GM12865 (cell line): ENCODE results near the gene GAPDH.

Source experiments
- DNase-seq: peaks from one replicate; pipeline ENCODE4 v3.0.0; 2010; ENCODE audit warnings: low read depth
- H3K4me3 ChIP-seq: 2 replicates; pipeline ENCODE4 v1.5.1; 2011; ENCODE audit warnings: mild to moderate bottlenecking, low read depth, low read length, control low read depth
- CTCF ChIP-seq: IDR thresholded peaks from 2 replicates; pipeline ENCODE4 v1.5.1; 2011; ENCODE audit warnings: low read length, control low read depth, low read depth, inconsistent platforms; ENCODE audit not compliant: insufficient read depth; ENCODE audit errors: missing control alignments

GAPDH gene

GRCh38 chr12:6550294-6551062 lies 16.2 kb downstream of the GAPDH start:
- no peak for TF ChIP-seq CTCF
- DNase-seq: no peak
- no peak overlapping the region for H3K4me3 ChIP-seq

- DNase-seq: no peak
- no peak overlapping the region for H3K4me3 ChIP-seq
- no peak for TF ChIP-seq CTCF
Observed at GRCh38 chr12:6551063-6551461, 16.7 kb downstream of the GAPDH start.

GRCh38 chr12:6551496-6552139 lies 17.3 kb downstream of the GAPDH start:
- TF ChIP-seq CTCF: no peak
- H3K4me3 ChIP-seq: no peak overlapping the region
- DNase-seq: no peak

- DNase-seq: no peak
- TF ChIP-seq CTCF: no peak
- H3K4me3 ChIP-seq: no peak overlapping the region
Observed at GRCh38 chr12:6552140-6552551, 17.8 kb downstream of the GAPDH start.

GRCh38 chr12:6553051-6553868 lies 18.9 kb downstream of the GAPDH start:
- no peak for TF ChIP-seq CTCF
- no peak for DNase-seq
- peak overlapping the region; percentile 9; the same call in 1 of the 2 replicates for H3K4me3 ChIP-seq

GRCh38 chr12:6554168-6555017 lies 20.1 kb downstream of the GAPDH start:
- peak overlapping the region; percentile 89 for H3K4me3 ChIP-seq
- TF ChIP-seq CTCF: peak; percentile 82
- peak; percentile 91 for DNase-seq
